Fibroblast of lung (primary cell): Measurements from ENCODE around the gene NKD2. TPM values are rescaled to one million over a fixed set of nuclear protein-coding genes. Genes with fewer than 3 reads are reported as not detected.

Experiments
- DNase-seq, 2 donors: peaks; one replicate each; pipeline versions ENCODE4 v3.0.0 to v3.0.0-alpha.2; 2010; ENCODE audit warnings: low read depth in 2 of 2
- H2AFZ ChIP-seq: 2 replicates; pipeline ENCODE4 v1.5.1; 2012; ENCODE audit warnings: low read length, control low read depth, inconsistent platforms
- H3K27ac ChIP-seq: 2 replicates; pipeline ENCODE4 v1.5.1; 2011; ENCODE audit warnings: low read length, control low read depth; ENCODE audit not compliant: insufficient read depth
- H3K27me3 ChIP-seq: 2 replicates; pipeline ENCODE4 v1.5.1; 2011; ENCODE audit warnings: mild to moderate bottlenecking, low read length; ENCODE audit not compliant: control insufficient read depth, insufficient read depth
- H3K36me3 ChIP-seq: 2 replicates; pipeline ENCODE4 v1.5.1; 2011; ENCODE audit warnings: low read length; ENCODE audit not compliant: control insufficient read depth, insufficient read depth
- H3K4me1 ChIP-seq: 2 replicates; pipeline ENCODE4 v1.5.1; 2011; ENCODE audit warnings: low read length; ENCODE audit not compliant: control insufficient read depth, insufficient read depth; ENCODE audit errors: extremely low read depth
- H3K4me2 ChIP-seq: 2 replicates; pipeline ENCODE4 v1.5.1; 2011; ENCODE audit warnings: low read length, control low read depth; ENCODE audit not compliant: insufficient read depth; ENCODE audit errors: extremely low read depth
- H3K4me3 ChIP-seq, 4 experiments: fragments of 200-600 bp in 1 of 4; sonication (generic) in 1 of 4; replicated peaks in 1 of 4; 2 replicates each; pipeline ENCODE4 v1.5.1; 2011 to 2016; ENCODE audit warnings: low read length in 4 of 4, low read depth in 3 of 4, mild to moderate bottlenecking in 3 of 4, control low read depth in 2 of 4, inconsistent platforms in 1 of 4, mixed read lengths in 1 of 4; ENCODE audit not compliant: insufficient read depth in 1 of 4; ENCODE audit errors: control extremely low read depth in 1 of 4
- H3K79me2 ChIP-seq: 2 replicates; pipeline ENCODE4 v1.5.1; 2012; ENCODE audit warnings: mild to moderate bottlenecking, low read length, inconsistent platforms; ENCODE audit not compliant: control insufficient read depth, insufficient read depth
- H3K9ac ChIP-seq: 2 replicates; pipeline ENCODE4 v1.5.1; 2011; ENCODE audit warnings: mild to moderate bottlenecking, low read length, control low read depth; ENCODE audit not compliant: insufficient read depth
- H3K9me3 ChIP-seq: 2 replicates; pipeline ENCODE4 v1.5.1; 2012; ENCODE audit warnings: low read depth, low read length; ENCODE audit not compliant: control insufficient read depth, insufficient read depth
- H4K20me1 ChIP-seq: 2 replicates; pipeline ENCODE4 v1.5.1; 2011; ENCODE audit warnings: low read length; ENCODE audit not compliant: control insufficient read depth, insufficient read depth; ENCODE audit errors: extremely low read depth
- EZH2 ChIP-seq: IDR thresholded peaks from 2 replicates; pipeline ENCODE4 v1.5.1; 2012; ENCODE audit warnings: low read length, control low read depth, mild to moderate bottlenecking; ENCODE audit errors: missing control alignments
- polyA plus RNA-seq, 2 donors: library from polyadenylated mRNA; depleted of rRNA in 1 of 2; stranded (reverse) in 1 of 2; unstranded in 1 of 2; fragments of >200 nt; gene quantifications; 2 replicates each; pipeline ENCODE4 v1.2.1, GENCODE V29; 2011 to 2012; ENCODE audit warnings: missing spikeins in 1 of 2
- total RNA-seq: library from RNA; depleted of rRNA; stranded (reverse); fragments of >200 nt; gene quantifications from 2 replicates; pipeline ENCODE4 v1.2.1, GENCODE V29; 2014
- TF ChIP-seq, protein P1 (sequence below), 2 donors: IDR thresholded peaks in 1 of 2; conservative IDR thresholded peaks in 1 of 2; 1 replicate in 1 of 2; 2 replicates in 1 of 2; pipeline ENCODE4 v1.5.1; 2011 to 2012; ENCODE audit warnings: low read length in 2 of 2, control low read depth in 1 of 2, inconsistent platforms in 1 of 2, low read depth in 1 of 2, mild to moderate bottlenecking in 1 of 2

NKD2 gene
- total and polyA plus RNA-seq, 2 donors (not counting 1 experiment from before 2014, with no cell fraction given), result under 0.01 TPM; not detected in 1

- Histone ChIP-seq H3K9me3 (no peaks in the 10 kb centered on the region), H3K9ac (no peak overlapping the region), H2AFZ (no peak overlapping the region), H3K4me3 (no peak overlapping the region), H3K36me3 (no peaks in the 10 kb centered on the region), H3K79me2 (no peaks in the 10 kb centered on the region), H3K4me2 (no peak overlapping the region), H3K27ac (no peak overlapping the region), H3K4me1 (no peaks in the 10 kb centered on the region), H4K20me1 (no peaks in the 10 kb centered on the region), H3K27me3 (peaks cover 10% of the 10 kb centered on the region)
- TF ChIP-seq, protein P1, sequence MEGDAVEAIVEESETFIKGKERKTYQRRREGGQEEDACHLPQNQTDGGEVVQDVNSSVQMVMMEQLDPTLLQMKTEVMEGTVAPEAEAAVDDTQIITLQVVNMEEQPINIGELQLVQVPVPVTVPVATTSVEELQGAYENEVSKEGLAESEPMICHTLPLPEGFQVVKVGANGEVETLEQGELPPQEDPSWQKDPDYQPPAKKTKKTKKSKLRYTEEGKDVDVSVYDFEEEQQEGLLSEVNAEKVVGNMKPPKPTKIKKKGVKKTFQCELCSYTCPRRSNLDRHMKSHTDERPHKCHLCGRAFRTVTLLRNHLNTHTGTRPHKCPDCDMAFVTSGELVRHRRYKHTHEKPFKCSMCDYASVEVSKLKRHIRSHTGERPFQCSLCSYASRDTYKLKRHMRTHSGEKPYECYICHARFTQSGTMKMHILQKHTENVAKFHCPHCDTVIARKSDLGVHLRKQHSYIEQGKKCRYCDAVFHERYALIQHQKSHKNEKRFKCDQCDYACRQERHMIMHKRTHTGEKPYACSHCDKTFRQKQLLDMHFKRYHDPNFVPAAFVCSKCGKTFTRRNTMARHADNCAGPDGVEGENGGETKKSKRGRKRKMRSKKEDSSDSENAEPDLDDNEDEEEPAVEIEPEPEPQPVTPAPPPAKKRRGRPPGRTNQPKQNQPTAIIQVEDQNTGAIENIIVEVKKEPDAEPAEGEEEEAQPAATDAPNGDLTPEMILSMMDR (conservative IDR thresholded peaks at IDR 0.05 in 1 of 2, IDR thresholded peaks at IDR 0.05 in 1 of 2; ENCODE audit: low read depth in 1 of 2, low read length in 2 of 2), result no peak
- no peak for TF ChIP-seq EZH2
- DNase-seq, result no peak
These were observed 11.6 kb upstream of the NKD2 start for GRCh38 chr5:997001-997474.

DNA sequence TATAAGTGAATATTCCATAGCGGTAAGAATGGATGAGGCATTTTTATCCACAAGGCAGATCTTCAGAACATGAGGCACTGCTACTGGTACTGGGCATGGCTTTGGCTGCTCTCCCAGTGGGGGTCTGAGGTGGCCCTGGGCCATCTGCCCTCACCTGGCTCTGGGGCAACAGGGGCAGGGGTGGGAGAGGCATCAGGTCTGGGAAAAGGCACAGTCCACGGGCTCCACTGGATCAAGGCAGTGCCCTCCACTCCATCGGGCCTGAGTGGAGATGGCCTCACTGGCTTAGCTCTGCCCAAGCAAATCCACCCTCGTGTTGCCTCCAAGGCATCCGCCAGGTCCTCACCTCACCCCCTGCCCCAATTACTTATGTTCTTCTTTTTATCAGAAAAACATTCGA is 10.9 kb upstream of the NKD2 start:
- TF ChIP-seq EZH2, result no peak
- TF ChIP-seq, protein P1 (conservative IDR thresholded peaks at IDR 0.05 in 1 of 2, IDR thresholded peaks at IDR 0.05 in 1 of 2; ENCODE audit: low read depth in 1 of 2, low read length in 2 of 2), result no peak
- H3K4me1 ChIP-seq, result no peaks in the 10 kb centered on the region
- no peak for DNase-seq

GRCh38 chr5:998246-999031 is 10.2 kb upstream of the NKD2 start:
- Histone ChIP-seq H3K4me2 (no peak overlapping the region), H3K36me3 (no peaks in the 10 kb centered on the region), H3K4me1 (no peaks in the 10 kb centered on the region), H3K27ac (no peak overlapping the region), H3K79me2 (no peaks in the 10 kb centered on the region), H3K27me3 (peaks cover 10% of the 10 kb centered on the region), H4K20me1 (no peaks in the 10 kb centered on the region), H3K9me3 (no peaks in the 10 kb centered on the region), H3K9ac (no peak overlapping the region), H3K4me3 (no peak overlapping the region), H2AFZ (no peak overlapping the region)
- no peak for TF ChIP-seq EZH2
- TF ChIP-seq, protein P1 (conservative IDR thresholded peaks at IDR 0.05 in 1 of 2, IDR thresholded peaks at IDR 0.05 in 1 of 2; ENCODE audit: low read depth in 1 of 2, low read length in 2 of 2), result no peak
- DNase-seq, result no peak

More for the DNA sequence above, 10.9 kb upstream of the NKD2 start:
- Histone ChIP-seq H3K27ac (no peak overlapping the region), H3K27me3 (peaks cover 10% of the 10 kb centered on the region), H3K36me3 (no peaks in the 10 kb centered on the region), H3K4me2 (no peak overlapping the region), H2AFZ (no peak overlapping the region), H3K9me3 (no peaks in the 10 kb centered on the region), H3K4me3 (no peak overlapping the region), H3K9ac (no peak overlapping the region), H3K79me2 (no peaks in the 10 kb centered on the region), H4K20me1 (no peaks in the 10 kb centered on the region)
